Activated gamma-delta T cell treated with Interleukin-2 at 50 U/mL for 16 hours (primary cell): ENCODE measurements around the gene FAM114A2.
"Not testable (repeated sequence)": the region's sequence is repeated elsewhere in the genome, so short reads cannot be mapped to it uniquely, and the experiment has no call there.

Experiments
- DNase-seq: peaks from one replicate; pipeline ENCODE4 v3.0.0-alpha.2; 2020

The FAM114A2 gene

DNA sequence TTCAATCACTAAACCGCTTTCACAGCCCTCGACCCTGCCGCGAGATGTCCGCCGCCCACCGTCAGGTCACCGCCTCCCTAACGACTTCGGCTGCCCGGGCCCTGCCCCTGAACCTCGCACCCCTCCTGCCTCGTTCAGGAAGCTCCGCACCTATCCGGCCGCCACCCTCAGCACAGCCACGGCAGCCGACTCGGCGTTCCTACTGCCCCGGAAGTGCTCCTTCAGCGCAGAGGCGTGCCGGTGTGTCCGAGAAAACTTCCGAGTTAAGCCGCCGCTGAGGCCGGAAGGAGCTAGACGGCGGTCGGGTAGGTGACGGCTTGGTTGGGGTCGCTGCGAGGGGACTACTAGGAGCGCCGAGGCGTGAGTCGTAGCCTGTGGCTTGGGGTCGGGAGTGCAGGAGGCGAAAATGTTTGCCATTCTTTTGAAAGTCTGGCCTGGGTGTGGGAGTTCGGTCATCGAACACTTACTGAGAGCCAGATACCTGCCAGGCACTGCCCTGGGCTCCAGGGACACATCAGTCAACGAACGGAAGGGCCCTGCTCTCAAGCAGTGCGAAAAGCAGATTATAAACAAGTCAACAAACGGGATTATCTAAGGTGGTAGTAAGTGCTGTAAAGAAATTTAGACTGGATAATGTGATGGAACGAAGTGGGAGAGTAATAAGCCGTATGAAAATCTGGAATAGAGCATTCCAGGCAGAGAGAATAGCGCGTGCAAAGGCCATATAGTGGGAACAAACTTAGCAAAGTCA lies at the start of gene FAM114A2, which contains the start of gene MFAP3:
Gene FAM114A2, minus strand, starts transcription at position 204 of the 751 bp plus-strand sequence. CDS start 3,957 bp downstream, outside the sequence.
Gene MFAP3, plus strand, starts transcription at position 261 of the 751 bp plus-strand sequence. CDS start 10,756 bp downstream, outside the sequence.
- DNase-seq, result peak; percentile 87

DNA sequence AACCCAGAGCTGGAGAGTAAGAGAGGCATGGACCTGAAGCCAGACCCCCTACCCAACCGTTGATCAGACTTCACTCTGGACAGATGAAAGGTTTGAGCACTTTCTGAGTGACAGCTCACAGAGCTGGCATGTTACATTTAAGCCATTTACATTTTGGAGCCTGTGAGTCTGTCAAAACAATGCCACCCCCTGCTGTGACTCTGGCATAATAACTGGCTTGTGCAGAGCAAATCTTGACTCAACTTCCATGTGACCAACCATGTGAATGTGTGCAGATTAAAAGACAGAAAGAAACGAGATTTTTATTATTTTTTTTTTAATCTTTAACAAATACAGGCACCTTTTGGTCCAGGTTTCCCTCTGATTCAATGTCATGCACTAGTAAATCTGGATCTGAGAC lies 48.5 kb upstream of the FAM114A2 start:
- DNase-seq, result no peak

DNA sequence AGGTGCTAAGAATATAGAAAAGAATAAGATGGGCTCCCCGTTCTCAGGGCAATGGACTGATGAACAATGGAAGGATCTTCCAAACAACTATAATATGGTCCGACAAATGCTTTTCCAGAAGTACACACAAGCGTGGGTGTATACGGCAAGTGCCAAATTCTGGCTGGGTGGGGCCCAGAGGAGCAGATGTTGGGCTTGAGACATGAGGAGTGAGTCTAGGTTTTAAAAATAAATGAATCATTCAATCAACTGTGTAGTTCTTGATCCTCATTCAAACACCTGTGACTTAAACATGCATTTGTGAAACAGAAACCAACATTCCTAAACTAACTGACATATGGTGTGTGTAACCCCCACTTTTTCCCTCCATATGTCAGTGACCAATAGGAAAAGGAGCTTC lies 47.9 kb upstream of the FAM114A2 start:
- no peak for DNase-seq

DNA sequence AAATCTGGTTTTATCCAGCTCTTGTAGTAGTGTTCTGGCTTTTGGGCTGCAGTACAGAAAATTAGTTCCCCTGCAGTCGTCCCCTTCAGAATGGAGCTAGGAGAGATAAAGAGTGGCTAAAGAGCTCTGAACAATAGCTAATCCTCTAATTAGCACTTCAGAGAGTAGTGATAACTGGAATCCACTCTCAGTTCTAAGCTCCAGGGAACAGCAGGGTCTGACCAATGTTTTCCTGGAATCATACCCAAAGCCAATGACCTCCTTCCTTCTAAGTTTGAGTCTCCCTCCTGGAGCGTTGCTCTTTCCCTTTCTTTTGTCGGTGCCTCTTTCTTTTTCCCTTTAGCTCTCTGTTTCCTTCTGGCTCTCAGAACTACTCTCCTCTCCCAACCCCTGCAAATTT lies 47.4 kb upstream of the FAM114A2 start:
- no peak for DNase-seq

GRCh38 chr5:154084062-154084639 lies 45.4 kb upstream of the FAM114A2 start:
- no peak for DNase-seq

- no peak for DNase-seq
Observed at GRCh38 chr5:154081246-154081645, 42.5 kb upstream of the FAM114A2 start.

GRCh38 chr5:154078272-154078671 lies 39.6 kb upstream of the FAM114A2 start:
- DNase-seq, result no peak

DNA sequence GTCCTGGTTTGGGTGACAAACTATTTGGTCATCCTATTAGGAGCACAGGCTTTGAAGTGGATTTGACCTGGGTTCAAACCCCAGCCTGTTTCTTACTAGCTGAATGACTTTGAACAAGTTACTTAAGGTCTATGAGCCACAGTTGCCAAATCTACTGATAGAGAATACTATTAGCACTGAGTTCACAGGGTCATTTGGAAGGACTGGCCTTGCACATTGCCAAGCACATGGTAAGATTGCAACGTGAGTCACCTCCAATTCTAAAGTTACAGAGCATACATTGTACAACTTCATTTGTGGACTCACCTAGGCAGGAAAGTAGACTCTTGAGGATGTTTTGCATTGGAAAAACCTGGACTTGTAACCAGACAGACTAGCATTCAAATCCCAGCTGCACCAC lies 39.0 kb upstream of the FAM114A2 start:
- no peak for DNase-seq

DNA sequence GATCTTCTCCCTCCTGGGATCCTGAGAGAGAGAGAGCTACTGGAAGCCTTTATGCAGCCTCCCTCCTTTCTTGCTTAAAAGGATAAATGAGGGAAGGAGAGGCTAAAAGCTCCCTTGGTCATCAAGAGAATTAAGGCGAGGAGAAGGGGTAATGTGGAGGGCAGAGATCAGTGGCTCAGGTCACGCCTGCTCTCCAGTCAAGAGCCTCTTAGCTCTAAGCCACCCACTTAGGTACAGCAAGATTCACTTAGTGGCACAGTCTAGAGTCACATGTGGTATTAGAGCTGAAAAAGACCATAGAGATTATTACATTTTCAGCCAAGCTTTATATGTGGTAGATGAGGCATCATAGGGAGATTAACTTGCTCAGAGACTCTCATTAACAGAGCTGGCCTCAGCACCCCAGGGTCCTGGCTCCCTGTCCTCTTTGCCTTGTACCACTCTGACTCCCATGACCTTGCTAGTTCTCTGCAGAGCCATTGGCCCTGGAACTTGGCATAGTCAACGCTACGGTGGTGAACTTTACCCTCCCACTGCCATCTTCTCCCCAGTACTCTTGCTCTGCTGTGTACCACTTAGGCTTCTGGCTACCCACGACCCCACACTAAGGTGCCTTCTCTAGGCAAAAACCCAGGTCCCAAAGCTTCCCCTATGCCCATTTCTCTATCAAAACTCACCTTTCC lies 37.7 kb upstream of the FAM114A2 start:
- no peak for DNase-seq

- peak; percentile 82 for DNase-seq
Observed at GRCh38 chr5:154072414-154073171, 33.9 kb upstream of the FAM114A2 start.

DNA sequence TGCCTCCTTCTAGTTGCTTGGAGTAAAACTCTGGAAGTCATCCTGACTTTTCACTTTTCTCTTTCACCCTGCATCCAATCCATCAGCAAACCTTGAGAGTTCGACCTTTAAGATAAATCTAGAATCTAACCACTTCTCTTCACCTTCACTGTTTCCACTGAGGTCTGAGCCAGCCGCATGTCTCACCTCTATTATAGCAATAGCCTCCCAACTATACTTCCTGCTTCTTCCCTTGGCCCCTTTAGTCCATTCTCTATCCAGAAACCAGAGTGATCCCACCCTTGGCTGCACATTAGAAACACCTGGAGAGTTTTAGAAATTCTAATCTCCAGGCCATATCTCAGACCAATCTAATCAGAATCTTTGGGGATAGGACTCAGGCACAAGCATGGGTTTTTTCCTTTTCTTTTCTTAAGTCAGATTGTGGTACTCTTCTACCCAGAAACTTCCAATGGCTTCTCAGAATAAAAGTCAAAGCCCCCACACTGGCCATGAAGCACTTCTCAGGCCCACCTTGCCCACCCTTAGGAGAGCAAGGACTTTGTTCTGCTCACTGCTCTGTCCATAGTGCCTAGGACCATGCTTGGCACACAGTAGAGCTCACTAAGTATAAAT lies 33.2 kb upstream of the FAM114A2 start:
- no peak for DNase-seq

GRCh38 chr5:154069854-154070253 lies 31.1 kb upstream of the FAM114A2 start:
- not testable (repeated sequence) for DNase-seq

- DNase-seq, result no peak
Observed at GRCh38 chr5:154065971-154066370, 27.3 kb upstream of the FAM114A2 start.

DNA sequence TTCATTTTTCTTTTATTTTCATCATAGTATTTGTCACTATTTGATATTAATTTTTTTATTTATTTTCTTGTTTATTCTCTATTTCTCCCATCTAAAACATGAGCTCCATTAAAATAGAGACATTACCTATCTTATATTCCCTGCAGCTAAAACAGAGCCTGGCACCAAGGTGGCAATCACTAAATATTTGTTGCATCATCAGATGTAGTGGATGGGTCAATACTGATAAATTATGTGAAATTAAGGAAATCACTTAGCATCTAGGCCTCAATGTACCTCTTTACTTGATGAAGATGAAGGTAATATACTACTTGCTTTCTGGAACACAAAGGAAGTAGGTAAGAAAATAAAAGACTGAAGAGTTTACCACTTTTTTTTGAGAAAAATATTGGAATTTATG lies 24.7 kb upstream of the FAM114A2 start:
- no peak for DNase-seq

DNA sequence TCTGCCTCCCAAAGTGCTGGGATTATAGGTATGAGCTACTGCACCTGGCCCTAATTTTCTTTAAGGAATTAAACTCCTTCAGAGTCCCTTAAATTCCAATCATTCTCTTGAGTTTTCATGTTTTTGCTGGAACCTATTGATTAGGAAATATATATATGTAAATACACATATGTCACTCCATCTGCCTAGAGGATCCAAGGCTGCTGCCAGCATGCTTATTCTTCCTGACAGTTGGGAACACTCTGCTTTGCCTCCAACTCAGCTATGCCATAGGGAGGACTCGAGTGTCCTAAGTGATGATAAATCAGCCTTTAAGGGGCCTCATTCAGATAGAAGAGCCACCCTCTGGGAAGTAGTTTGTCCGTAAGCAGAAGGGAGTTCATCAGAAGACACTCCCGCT lies 21.9 kb upstream of the FAM114A2 start:
- no peak for DNase-seq

DNA sequence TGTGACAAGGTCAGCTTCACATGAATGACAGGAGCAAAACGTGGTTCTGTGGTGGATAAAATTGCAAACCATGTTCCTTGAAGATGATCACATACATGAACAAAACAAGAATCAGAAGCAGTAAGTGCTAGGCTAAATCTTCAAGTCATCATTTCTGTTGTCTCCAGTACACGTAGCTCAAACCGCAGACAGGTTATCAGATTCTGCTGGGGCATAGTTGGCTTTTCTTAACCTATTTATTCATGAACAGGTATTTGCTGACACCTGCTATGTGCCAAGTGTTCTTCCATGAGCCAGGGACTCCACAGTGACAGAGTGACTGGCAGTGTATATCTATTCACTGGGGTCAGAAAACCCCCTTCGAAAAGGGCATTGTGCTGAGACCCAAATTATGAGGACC lies 20.9 kb upstream of the FAM114A2 start:
- no peak for DNase-seq

DNA sequence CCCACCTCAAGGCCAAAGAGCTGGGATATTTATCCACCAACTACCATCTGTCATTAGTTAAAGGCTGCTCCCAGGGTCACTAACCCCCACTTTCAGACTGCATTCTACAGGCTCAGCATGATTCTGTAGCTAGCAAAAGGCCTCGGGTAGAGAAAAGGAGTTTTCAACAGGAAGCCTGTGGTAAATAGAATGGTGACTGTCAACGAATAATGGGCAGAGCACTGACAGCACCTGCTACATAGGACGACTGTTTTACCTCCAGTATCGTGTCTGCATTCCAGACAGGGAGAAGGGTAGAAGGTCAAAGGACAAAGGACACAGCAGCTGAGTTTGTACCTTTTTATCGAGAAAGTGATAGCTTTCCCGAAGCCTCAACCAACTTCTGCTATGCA lies 20.3 kb upstream of the FAM114A2 start:
- no peak for DNase-seq

- no peak for DNase-seq
Observed at GRCh38 chr5:154058055-154059038, 19.6 kb upstream of the FAM114A2 start.

DNA sequence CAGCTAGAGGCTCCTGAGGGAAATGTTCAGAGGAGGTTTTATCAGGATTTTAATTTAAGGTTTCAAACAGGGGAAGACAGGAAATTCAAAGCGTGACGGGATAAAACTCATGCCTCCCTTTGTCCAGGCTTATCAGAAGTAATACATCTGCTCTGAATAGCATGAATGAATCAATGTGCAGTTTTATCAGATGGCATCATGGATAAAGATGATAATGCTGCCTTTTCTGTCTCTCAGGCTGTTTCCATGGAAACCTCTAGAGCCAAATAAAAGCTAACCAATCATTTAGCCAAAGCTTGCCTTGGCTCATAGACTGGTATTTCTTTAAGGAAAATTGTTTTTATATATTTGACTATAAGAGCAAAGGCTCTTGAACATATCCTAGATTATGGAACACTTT lies 16.5 kb upstream of the FAM114A2 start:
- no peak for DNase-seq

DNA sequence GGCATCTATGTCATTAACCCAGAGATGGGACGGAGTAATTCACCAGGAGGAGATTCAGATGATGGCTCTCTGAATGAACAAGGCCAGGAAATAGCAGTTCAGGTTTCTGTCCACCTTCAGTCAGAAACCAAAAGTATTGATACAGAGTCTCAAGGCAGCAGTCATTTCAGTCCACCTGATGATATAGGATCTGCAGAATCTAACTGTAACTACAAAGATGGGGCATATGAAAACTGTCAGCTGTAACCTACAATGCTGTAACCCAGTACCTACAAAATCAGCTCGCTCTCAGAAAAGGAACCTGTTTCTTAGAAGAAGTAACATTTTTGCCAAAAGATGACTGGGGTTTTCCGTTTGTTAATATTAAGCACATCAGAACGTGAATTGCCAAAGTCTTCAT lies 14.8 kb upstream of the FAM114A2 start:
- DNase-seq, result no peak

DNA sequence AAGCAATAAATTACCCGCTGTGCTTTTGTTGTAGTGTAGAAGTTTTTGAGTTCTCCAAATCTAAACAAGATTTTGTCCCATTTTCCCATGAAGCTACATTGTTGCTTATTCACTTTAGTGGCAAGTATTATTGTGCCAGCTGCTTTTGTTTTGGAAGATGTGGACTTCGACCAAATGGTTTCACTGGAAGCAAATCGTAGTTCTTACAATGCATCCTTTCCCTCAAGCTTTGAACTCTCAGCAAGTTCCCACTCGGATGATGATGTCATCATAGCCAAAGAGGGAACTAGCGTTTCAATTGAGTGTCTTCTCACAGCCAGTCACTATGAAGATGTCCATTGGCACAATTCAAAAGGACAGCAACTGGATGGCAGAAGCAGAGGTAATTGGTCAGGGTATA lies 10.9 kb upstream of the FAM114A2 start:
- DNase-seq, result no peak

DNA sequence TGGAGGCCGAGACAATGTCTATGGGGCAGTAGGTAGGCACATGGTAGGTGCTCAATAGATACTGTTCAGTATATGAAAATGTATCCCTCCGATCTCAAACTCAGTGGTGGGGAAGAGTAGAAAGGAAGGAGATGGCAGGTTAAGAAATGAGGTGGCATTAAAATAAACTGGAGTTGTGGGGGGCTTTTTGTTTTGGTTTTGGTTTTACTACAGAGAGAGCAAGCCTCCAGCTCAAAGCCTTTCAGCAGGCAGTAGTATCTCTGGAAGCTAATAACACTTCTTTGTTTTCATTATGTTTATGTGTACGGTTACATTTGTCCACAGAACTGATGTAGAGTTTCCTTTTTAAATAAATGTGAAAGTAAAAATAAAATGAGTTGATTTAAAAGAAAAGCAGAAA lies 8.6 kb upstream of the FAM114A2 start:
- no peak for DNase-seq
